Smooth muscle cell (in vitro differentiated cells): ENCODE results near the gene MVP. TPM values are rescaled to one million over a fixed set of nuclear protein-coding genes. Genes with fewer than 3 reads are reported as not detected.
"Not testable (repeated sequence)": the region's sequence is repeated elsewhere in the genome, so short reads cannot be mapped to it uniquely, and the experiment has no call there.

Experiments
- DNase-seq: peaks from one replicate; lab custom pipeline; 2025; ENCODE audit not compliant: unreplicated experiment; lab: John Stamatoyannopoulos, UW
- H2AFZ ChIP-seq: fragments of 200-600 bp; sonication (generic); 2 replicates; pipeline ENCODE4 v1.6.0; 2016; ENCODE audit warnings: antibody characterized with exemption, low read depth, mild to moderate bottlenecking
- H3F3A ChIP-seq: fragments of 200-600 bp; sonication (generic); 2 replicates; pipeline ENCODE4 v1.6.0; 2017; ENCODE audit warnings: antibody characterized with exemption, low read depth
- H3K27ac ChIP-seq: fragments of 200-600 bp; sonication (generic); 2 replicates; pipeline ENCODE4 v1.5.1; 2016; ENCODE audit warnings: low read depth, mild to moderate bottlenecking
- H3K27me3 ChIP-seq: fragments of 200-600 bp; sonication (generic); 2 replicates; pipeline ENCODE4 v1.6.1; 2016; ENCODE audit warnings: low read depth, mild to moderate bottlenecking
- H3K36me3 ChIP-seq: fragments of 200-600 bp; sonication (generic); 2 replicates; pipeline ENCODE4 v1.5.1; 2016; ENCODE audit warnings: low read depth
- H3K4me1 ChIP-seq: fragments of 200-600 bp; sonication (generic); 2 replicates; pipeline ENCODE4 v1.5.1; 2016; ENCODE audit warnings: low read depth
- H3K4me2 ChIP-seq: fragments of 200-600 bp; sonication (generic); 2 replicates; pipeline ENCODE4 v1.6.0; 2016; ENCODE audit warnings: mild to moderate bottlenecking
- H3K4me3 ChIP-seq: fragments of 200-600 bp; sonication (generic); 2 replicates; pipeline ENCODE4 v1.5.1; 2016; ENCODE audit warnings: mild to moderate bottlenecking
- H3K79me2 ChIP-seq: fragments of 200-600 bp; sonication (generic); 2 replicates; pipeline ENCODE4 v1.6.0; 2016; ENCODE audit warnings: low read depth, mild to moderate bottlenecking
- H3K9ac ChIP-seq: fragments of 200-600 bp; sonication (generic); 2 replicates; pipeline ENCODE4 v1.6.0; 2016; ENCODE audit warnings: low read depth
- H3K9me3 ChIP-seq: fragments of 200-600 bp; sonication (generic); replicated peaks from 2 replicates; pipeline ENCODE4 v1.5.1; 2016; ENCODE audit warnings: low read depth
- H4K20me1 ChIP-seq: fragments of 200-600 bp; sonication (generic); 2 replicates; pipeline ENCODE4 v1.6.0; 2016; ENCODE audit warnings: low read depth
- CTCF ChIP-seq: fragments of 200-600 bp; sonication (generic); IDR thresholded peaks from 2 replicates; pipeline ENCODE4 v1.5.1; 2017; ENCODE audit warnings: borderline replicate concordance, mild to moderate bottlenecking, antibody characterized with exemption; ENCODE audit not compliant: insufficient read depth, poor library complexity, severe bottlenecking
- WGBS: methylation state at CpG from one replicate; pipeline ENCODE4 v1.1.7; 2016; ENCODE audit warnings: low lambda C conversion rate; 5-methylcytosine and 5-hydroxymethylcytosine counted together
- polyA plus RNA-seq: library from polyadenylated mRNA; unstranded; fragments of >200 nt; fragmentation: Nextera tagmentation; extraction: Ambion mirVana; gene quantifications from 2 replicates; pipeline ENCODE4 v1.2.1, GENCODE V29; 2016
- total RNA-seq: library from RNA; depleted of rRNA; stranded (reverse); fragments of >200 nt; gene quantifications from 2 replicates; pipeline ENCODE4 v1.2.3, GENCODE V29; 2014

The MVP gene
- total and polyA plus RNA-seq, 2 experiments from 2014 or later: 47.5 to 110 TPM

DNA sequence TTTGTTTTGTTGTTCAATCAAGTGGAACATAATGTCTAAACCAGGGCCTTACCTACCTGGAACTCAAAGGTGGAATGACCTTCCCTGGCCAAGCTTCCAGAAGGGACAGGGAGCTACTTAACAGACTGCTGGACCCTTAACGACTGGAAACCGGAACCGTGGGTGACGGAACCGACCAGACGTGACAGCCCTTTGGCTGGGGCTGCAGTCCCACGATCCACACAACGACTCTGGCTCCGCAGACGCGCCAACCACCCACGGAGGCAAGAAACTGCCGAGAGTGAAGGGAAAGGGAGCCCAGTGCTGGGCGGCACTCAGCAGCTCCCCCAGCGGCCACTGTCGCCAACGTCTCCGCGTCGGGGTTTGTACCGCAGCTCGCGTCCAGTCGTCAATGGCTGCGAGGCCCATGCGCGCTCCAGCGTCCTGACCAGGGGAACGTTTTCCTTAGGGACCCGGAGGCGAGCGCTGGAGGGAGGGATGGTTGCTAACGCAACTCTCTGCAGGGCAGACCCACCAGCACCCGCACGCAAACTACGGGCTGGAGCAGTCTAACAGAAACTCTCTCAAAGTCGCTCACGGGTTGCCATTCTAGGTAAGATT is 35.3 kb upstream of the MVP start:
- H3K79me2 ChIP-seq: no peaks in the 10 kb centered on the region
- 9% methylated on average over 38 of the region's 38 CpGs for WGBS
- H4K20me1 ChIP-seq: no peaks in the 10 kb centered on the region
- H3K27me3 ChIP-seq: no peaks in the 10 kb centered on the region
- H3K4me1 ChIP-seq: peaks cover 5% of the 10 kb centered on the region
- no peak overlapping the region for H3K27ac ChIP-seq
- H3F3A ChIP-seq: no peaks in the 10 kb centered on the region
- H3K9ac ChIP-seq: no peak overlapping the region
- peak overlapping the region; percentile 86 for H2AFZ ChIP-seq
- peak; percentile 51 for DNase-seq
- no peaks in the 10 kb centered on the region for H3K9me3 ChIP-seq
- H3K36me3 ChIP-seq: no peaks in the 10 kb centered on the region
- peak overlapping the region; percentile 34 for H3K4me3 ChIP-seq
- peak; percentile 65 for TF ChIP-seq CTCF
- H3K4me2 ChIP-seq: peak overlapping the region; percentile 83

- H3K4me1 ChIP-seq: peaks cover 13% of the 10 kb centered on the region
- WGBS: 93% methylated on average over 4 of the region's 4 CpGs
Measured at GRCh38 chr16:29787155-29787554, 33.1 kb upstream of the MVP start.

GRCh38 chr16:29789775-29790182 is 30.5 kb upstream of the MVP start:
- DNase-seq: no peak
- Histone ChIP-seq H3K9me3 (no peaks in the 10 kb centered on the region), H3K27me3 (no peaks in the 10 kb centered on the region), H3K4me1 (peaks cover 15% of the 10 kb centered on the region), H3K27ac (peak overlapping the region; percentile 72), H3K9ac (no peak overlapping the region), H3F3A (no peaks in the 10 kb centered on the region), H3K4me2 (peak overlapping the region; percentile 84), H3K36me3 (no peaks in the 10 kb centered on the region), H3K79me2 (peaks cover 39% of the 10 kb centered on the region), H3K4me3 (peak overlapping the region; percentile 75), H4K20me1 (no peaks in the 10 kb centered on the region), H2AFZ (peak overlapping the region; percentile 88)
- WGBS: 69% methylated on average over 20 of the region's 20 CpGs
- no peak for TF ChIP-seq CTCF

More at GRCh38 chr16:29787155-29787554, 33.1 kb upstream of the MVP start:
- H3K27me3 ChIP-seq, H3K4me3 ChIP-seq, DNase-seq, H3K27ac ChIP-seq, H3K9me3 ChIP-seq, H3K4me2 ChIP-seq, H3K36me3 ChIP-seq, H3F3A ChIP-seq, H3K9ac ChIP-seq, H2AFZ ChIP-seq, H4K20me1 ChIP-seq: not testable (repeated sequence)
- peaks cover 13% of the 10 kb centered on the region for H3K79me2 ChIP-seq

DNA sequence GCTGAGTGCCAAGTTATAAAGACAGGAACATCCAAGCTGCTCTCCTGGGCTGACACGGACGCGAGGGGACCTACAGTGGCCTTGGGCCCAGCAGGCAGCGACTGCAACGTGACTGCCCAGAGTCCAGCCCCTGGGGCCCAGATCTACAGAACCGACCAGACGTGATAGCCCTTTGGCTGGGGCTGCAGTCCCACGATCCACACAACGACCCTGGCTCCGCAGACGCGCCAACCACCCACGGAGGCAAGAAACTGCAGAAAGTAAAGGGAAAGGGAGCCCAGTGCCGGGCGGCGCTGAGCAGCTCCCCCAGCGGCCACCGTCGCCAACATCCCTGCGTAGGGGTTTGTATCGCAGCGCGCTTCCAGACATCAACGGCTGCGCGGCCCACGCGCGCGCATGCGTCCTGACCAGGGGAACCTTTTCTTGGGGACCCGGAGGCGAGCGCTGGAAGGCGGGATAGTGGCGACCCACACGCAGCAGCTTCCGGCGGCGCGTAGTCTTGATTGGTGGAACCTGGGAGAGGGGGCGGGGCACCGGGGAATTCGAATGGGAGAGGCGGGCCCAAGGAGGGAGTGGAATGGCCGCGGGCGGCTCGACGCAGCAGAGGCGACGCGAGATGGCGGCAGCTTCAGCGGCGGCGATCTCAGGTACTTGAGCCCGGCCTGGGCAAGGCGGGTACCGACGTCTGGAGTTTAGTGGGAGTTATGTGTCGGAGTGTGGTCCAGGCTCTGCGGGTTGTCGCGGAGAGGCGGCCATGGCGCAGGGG is 29.9 kb upstream of the MVP start, which contains the start of gene KIF22:
TSS of gene KIF22 (plus strand) at position 569 of the 766 bp plus-strand sequence. CDS start at position 578, 9 bp downstream.
- WGBS: 2% methylated on average over 67 of the region's 67 CpGs
- Histone ChIP-seq H2AFZ (peak within 1 kb of the TSS; percentile 88), H3K9ac (peak within 1 kb of the TSS; percentile 63)

More for the DNA sequence above, 29.9 kb upstream of the MVP start, which contains the start of gene KIF22:
- no peaks in the 10 kb centered on the region for H3K9me3 ChIP-seq
- peak within 1 kb of the TSS; percentile 75 for H3K4me3 ChIP-seq
- H3K27ac ChIP-seq: peak within 1 kb of the TSS; percentile 72
- peak; percentile 50 for TF ChIP-seq CTCF
- no peaks in the 10 kb centered on the region for H3F3A ChIP-seq
- no peaks in the 10 kb centered on the region for H3K27me3 ChIP-seq
- peaks cover 45% of the 10 kb centered on the region for H3K79me2 ChIP-seq
- no peaks in the 10 kb centered on the region for H3K36me3 ChIP-seq
- H3K4me1 ChIP-seq: peaks cover 15% of the 10 kb centered on the region
- peak; percentile 98 for DNase-seq
- H4K20me1 ChIP-seq: no peaks in the 10 kb centered on the region
- H3K4me2 ChIP-seq: peak within 1 kb of the TSS; percentile 96
